NCI-H774 (cell line): Measurements from ENCODE around the gene ST3GAL3.

Experiments
- DNase-seq: peaks from one replicate; lab custom pipeline; 2025; lab: John Stamatoyannopoulos, UW

Gene ST3GAL3

DNA sequence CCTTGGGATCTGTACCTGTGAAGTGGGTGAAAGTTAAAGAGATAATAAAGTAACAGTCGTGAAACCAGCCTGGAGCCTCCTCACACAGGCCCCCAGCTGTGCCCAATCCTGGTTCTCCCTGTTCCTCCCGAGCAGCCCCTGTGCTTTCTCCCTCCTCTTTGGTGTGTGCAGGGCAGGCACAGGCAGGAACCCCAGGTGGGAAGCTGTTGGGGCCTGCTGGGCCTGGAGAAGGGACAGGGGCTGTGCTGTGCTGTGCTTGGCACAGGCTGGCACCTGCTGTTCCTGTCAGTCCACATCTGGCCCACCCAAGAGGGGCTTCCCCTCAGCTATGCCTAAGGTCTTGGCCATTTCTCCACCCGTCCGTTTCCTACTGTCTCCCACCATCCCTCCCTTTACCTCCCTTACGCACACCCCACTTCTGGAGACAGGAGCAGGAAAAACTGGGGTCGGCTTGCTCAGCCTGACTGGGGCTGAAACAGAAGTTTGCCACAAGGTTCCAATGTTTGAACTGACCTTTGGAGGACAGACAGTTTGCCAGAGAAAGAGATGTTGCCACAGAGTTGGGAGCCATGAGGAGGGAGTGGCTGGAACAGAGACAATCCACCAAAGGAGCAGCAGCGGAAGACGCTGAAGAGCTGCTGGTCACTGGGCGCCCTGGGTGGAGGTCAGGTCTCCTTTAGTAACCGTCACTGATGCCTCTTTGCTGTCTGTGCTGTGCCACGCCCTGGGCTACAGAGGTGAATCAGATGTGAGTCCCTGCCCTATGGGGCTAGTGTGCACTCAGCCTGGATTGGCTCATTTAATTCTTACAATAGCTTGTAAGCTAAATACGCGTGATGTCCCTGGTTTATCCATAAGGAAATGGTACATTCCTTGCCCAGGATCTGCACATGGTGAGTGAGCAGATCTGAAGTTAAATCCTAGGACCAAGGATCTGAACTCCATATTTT, 207.5 kb downstream of the ST3GAL3 start:
- no peak for DNase-seq

- DNase-seq: no peak
Observed at GRCh38 chr1:43919906-43920305, 212.6 kb downstream of the ST3GAL3 start.

DNA sequence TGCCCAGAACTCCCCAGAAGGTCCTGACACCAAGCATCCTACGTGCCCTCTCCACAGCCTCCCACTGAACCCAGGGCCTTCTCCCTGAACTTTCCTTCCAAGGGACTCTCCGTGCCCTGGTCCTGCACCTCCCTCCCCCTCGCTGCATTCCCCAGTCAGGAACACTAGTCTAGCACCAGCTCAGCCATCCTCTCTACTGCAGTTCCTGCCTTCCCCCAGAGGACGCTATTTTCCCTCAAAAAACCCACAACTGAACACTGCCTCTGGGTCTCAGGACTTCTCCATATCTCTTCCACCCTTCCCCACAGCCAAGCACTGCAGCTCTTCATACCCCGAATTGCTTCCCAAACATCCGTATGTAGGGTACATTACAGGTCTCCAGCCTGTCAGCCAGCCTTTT, 213.7 kb downstream of the ST3GAL3 start:
- DNase-seq: no peak

- DNase-seq: no peak
Observed at GRCh38 chr1:43924516-43924915, 217.2 kb downstream of the ST3GAL3 start.

DNA sequence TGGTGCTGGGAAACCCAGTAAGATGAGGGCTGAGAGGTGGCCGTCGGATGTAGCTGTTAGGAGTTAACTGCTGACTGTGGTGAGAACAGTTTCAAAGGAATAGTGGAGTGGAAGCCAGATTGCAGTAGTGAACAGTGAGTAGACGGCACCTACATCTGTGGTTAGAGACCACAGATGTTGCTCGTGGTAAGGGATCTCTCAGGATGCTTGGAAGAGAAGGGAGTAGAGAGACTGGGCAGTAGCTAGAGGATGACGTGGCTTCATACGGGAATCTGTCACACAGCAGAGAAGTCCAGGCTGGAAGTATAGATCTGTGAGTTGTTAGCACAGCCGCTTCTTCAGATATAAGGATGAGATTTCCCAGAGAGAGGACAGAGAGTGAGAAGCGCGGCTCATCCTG, 218.5 kb downstream of the ST3GAL3 start:
- no peak for DNase-seq

- DNase-seq: no peak
Observed at GRCh38 chr1:43930168-43930948, 223.0 kb downstream of the ST3GAL3 start.

- no peak for DNase-seq
Observed at GRCh38 chr1:43930949-43931275, 223.6 kb downstream of the ST3GAL3 start.

DNA sequence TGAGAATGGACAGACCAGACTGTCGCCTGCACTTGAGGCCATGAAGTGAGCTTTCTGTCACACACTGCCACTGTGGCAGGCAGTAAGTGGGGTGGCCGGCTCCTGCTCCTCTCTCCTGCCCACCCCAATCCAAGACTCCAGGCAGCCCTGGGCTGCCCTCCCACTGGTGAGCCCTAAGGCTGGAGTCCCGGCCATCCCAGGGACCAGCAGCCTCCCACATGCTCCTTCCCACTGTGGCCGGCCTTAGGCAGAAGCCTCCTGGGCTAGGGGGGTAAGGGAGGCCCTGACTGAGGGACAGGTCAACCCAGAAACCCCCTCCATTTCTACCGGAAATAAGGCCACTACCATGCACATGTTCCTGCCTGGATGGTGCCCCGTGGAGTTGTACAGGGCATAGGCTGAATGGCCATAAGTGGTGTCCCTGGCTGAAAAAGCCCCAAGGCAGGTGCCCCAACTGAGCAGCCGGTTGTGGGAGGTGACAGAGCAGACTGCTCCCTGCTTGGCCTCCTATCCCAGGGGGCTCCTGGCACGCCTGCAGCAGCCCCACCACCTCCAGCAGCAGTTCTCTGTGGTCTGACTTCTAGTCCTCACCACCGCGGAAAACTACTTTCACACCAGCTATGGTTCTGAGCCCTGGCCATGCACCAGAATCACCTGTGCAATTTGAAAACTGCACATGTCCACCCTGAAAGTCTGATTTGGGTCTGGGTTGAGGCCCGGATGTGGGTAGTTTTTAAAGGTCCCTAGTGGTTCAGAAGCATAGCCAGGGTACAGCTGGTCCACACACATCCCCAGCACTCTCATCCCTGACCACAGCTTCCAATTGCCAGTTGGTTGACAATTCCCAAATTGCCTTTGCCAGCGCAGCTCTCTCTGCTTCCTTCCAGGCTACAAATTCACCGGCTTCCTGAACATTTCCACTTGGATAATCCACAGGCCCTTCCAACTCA, 224.7 kb downstream of the ST3GAL3 start:
- DNase-seq: no peak

GRCh38 chr1:43932786-43933385, 225.6 kb downstream of the ST3GAL3 start:
- no peak for DNase-seq

DNA sequence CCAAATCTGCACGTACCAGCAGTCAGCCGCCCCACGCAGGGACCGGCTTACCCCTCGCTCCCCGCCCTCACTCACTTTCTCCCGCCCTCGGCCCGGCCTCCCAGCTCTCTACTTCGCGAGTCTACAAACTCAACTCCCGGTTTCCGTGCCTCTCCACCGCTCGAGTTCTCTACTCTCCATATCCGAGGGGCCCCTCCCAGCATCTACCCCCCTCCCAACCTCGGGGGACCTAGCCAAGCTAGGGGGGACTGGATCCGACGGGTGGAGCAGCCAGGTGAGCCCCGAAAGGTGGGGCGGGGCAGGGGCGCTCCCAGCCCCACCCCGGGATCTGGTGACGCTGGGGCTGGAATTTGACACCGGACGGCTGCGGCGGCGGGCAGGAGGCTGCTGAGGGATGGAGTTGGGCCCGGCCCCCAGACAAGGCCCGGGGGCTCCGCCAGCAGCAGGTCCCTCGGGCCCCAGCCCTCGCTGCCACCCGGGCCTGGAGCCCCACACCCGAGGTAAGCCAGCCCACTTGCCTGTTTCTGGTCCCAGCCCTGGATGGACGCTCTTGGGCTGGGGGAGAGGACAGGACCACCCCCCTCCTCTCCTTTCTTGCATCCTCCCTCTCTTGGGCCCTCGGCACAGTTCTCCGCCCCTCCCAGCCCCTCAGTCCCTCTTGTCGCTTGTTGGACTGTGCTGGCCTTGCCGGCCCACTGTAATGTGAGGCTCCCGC, 226.2 kb downstream of the ST3GAL3 start, which contains the start of gene ARTN:
ARTN (plus strand) TSS at position 416 of the 715 bp plus-strand sequence. CDS start 1,856 bp downstream, outside the sequence.
- peak; percentile 44 for DNase-seq

GRCh38 chr1:43934101-43934985, 227.0 kb downstream of the ST3GAL3 start:
- DNase-seq: peak; percentile 73

DNA sequence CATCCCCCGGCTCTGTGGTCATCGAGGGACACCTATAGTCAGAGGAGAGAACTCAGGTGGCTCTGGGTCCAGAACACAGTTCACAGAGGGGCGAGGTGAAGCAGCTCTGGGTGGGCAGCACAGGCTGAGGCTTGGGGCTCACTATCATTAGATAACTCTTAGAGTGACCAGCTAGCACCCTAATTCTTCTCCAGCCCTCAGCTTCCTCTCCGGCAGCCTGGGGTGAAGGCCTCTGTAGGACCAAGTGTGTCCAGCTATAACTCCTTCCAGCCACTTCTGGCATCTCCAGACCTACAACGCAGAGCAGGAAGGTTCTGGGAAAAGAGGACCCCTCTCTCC, 227.6 kb downstream of the ST3GAL3 start:
- DNase-seq: no peak

DNA sequence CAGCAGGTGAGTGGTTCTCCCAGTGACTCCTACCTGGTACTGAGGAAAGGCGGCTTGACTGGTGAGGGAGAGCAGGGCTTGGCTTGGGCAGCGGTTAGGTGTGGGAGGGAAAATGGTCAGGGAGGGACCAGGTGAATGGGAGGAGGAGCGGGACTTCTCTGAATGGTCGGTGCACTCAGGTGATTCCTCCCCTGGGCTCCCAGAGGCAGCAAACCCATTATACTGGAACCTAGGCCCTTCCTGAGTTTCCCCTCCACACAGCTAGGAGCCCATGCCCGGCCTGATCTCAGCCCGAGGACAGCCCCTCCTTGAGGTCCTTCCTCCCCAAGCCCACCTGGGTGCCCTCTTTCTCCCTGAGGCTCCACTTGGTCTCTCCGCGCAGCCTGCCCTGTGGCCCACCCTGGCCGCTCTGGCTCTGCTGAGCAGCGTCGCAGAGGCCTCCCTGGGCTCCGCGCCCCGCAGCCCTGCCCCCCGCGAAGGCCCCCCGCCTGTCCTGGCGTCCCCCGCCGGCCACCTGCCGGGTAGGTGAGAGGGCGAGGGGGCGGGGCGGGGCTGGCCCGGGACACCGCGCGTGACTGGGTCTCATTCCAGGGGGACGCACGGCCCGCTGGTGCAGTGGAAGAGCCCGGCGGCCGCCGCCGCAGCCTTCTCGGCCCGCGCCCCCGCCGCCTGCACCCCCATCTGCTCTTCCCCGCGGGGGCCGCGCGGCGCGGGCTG, 228.5 kb downstream of the ST3GAL3 start:
- DNase-seq: peak; percentile 63

DNA sequence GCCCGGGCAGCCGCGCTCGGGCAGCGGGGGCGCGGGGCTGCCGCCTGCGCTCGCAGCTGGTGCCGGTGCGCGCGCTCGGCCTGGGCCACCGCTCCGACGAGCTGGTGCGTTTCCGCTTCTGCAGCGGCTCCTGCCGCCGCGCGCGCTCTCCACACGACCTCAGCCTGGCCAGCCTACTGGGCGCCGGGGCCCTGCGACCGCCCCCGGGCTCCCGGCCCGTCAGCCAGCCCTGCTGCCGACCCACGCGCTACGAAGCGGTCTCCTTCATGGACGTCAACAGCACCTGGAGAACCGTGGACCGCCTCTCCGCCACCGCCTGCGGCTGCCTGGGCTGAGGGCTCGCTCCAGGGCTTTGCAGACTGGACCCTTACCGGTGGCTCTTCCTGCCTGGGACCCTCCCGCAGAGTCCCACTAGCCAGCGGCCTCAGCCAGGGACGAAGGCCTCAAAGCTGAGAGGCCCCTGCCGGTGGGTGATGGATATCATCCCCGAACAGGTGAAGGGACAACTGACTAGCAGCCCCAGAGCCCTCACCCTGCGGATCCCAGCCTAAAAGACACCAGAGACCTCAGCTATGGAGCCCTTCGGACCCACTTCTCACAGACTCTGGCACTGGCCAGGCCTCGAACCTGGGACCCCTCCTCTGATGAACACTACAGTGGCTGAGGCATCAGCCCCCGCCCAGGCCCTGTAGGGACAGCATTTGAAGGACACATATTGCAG, 229.3 kb downstream of the ST3GAL3 start:
- DNase-seq: peak; percentile 48

- no peak for DNase-seq
Observed at GRCh38 chr1:43937179-43937865, 230.0 kb downstream of the ST3GAL3 start.

GRCh38 chr1:43938383-43938782, 231.0 kb downstream of the ST3GAL3 start:
- no peak for DNase-seq

GRCh38 chr1:43938892-43939587, 231.7 kb downstream of the ST3GAL3 start:
- no peak for DNase-seq
